Measurements from ENCODE around the gene RBMS3. TPM values are rescaled to one million over a fixed set of nuclear protein-coding genes. Genes with fewer than 3 reads are reported as not detected.

The RBMS3 gene
- total and polyA plus RNA-seq, 4 donors = 4.8 to 117 (median 29.4) TPM

GRCh38 chr3:29527246-29527645 is 246.4 kb downstream of the RBMS3 start:
- H3K9ac ChIP-seq (ENCODE audit: insufficient read depth in 1 of 2, low read length in 2 of 2) = no peak overlapping the region
- no peaks in the 10 kb centered on the region for H3K9me3 ChIP-seq (ENCODE audit: control insufficient read depth in 4 of 4, insufficient read depth in 3 of 4, low read length in 3 of 4)
- no peak overlapping the region for H3K4me3 ChIP-seq
- H3K27ac ChIP-seq (ENCODE audit: low read depth in 1 of 2, low read length in 1 of 2) = no peak overlapping the region
- H3K27me3 ChIP-seq (ENCODE audit: control insufficient read depth in 3 of 3, insufficient read depth in 3 of 3, low read length in 2 of 3) = no peaks in the 10 kb centered on the region
- no peak for TF ChIP-seq CTCF (IDR thresholded peaks at IDR 0.05; ENCODE audit: control extremely low read depth, extremely low read depth)
- 33 to 38% methylated on average over 1 of the region's 1 CpG for WGBS, 2 donors
- peaks cover 0 to 31% (median 10%) of the 10 kb centered on the region in 5 donors for H3K4me1 ChIP-seq (ENCODE audit: control insufficient read depth in 5 of 5, insufficient read depth in 5 of 5, low read length in 5 of 5)
- H3K36me3 ChIP-seq (ENCODE audit: control insufficient read depth in 4 of 4, insufficient read depth in 4 of 4, low read length in 4 of 4) = no peaks in the 10 kb centered on the region
- DNase-seq = peak in 2 of 3 donors; percentile 58 to 73
- no peak for ATAC-seq (ENCODE audit: insufficient read depth, low FRiP score)

- DNase-seq (peak in 2 of 3 donors; percentile 52 to 61), ATAC-seq (ENCODE audit: insufficient read depth, low FRiP score) (no peak)
- peak overlapping the region in 1 of 2 donors; percentile 26 for H3K9ac ChIP-seq (ENCODE audit: insufficient read depth in 1 of 2, low read length in 2 of 2)
- H3K4me1 ChIP-seq (ENCODE audit: control insufficient read depth in 5 of 5, insufficient read depth in 5 of 5, low read length in 5 of 5) = peaks cover 0 to 24% (median 6%) of the 10 kb centered on the region in 5 donors
- no peaks in the 10 kb centered on the region for H3K9me3 ChIP-seq (ENCODE audit: control insufficient read depth in 4 of 4, insufficient read depth in 3 of 4, low read length in 3 of 4)
- WGBS, 2 donors = 60% methylated on average over 4 of the region's 4 CpGs
- H3K36me3 ChIP-seq (ENCODE audit: control insufficient read depth in 4 of 4, insufficient read depth in 4 of 4, low read length in 4 of 4) = no peaks in the 10 kb centered on the region
- H3K27ac ChIP-seq (ENCODE audit: low read depth in 1 of 2, low read length in 1 of 2) = peak overlapping the region in 1 of 2 donors; percentile 53
- H3K4me3 ChIP-seq = no peak overlapping the region
- TF ChIP-seq CTCF (IDR thresholded peaks at IDR 0.05; ENCODE audit: control extremely low read depth, extremely low read depth) = no peak
- H3K27me3 ChIP-seq (ENCODE audit: control insufficient read depth in 3 of 3, insufficient read depth in 3 of 3, low read length in 2 of 3) = no peaks in the 10 kb centered on the region
These were observed 250.8 kb downstream of the RBMS3 start for GRCh38 chr3:29531644-29532043.

GRCh38 chr3:29532473-29532872 is 251.6 kb downstream of the RBMS3 start:
- Histone ChIP-seq H3K4me1 (ENCODE audit: control insufficient read depth in 5 of 5, insufficient read depth in 5 of 5, low read length in 5 of 5) (peaks cover 0 to 18% (median 6%) of the 10 kb centered on the region in 5 donors), H3K27me3 (ENCODE audit: control insufficient read depth in 3 of 3, insufficient read depth in 3 of 3, low read length in 2 of 3) (no peaks in the 10 kb centered on the region), H3K9ac (ENCODE audit: insufficient read depth in 1 of 2, low read length in 2 of 2) (no peak overlapping the region), H3K9me3 (ENCODE audit: control insufficient read depth in 4 of 4, insufficient read depth in 3 of 4, low read length in 3 of 4) (no peaks in the 10 kb centered on the region), H3K4me3 (no peak overlapping the region), H3K36me3 (ENCODE audit: control insufficient read depth in 4 of 4, insufficient read depth in 4 of 4, low read length in 4 of 4) (no peaks in the 10 kb centered on the region), H3K27ac (ENCODE audit: low read depth in 1 of 2, low read length in 1 of 2) (no peak overlapping the region)
- no peak for TF ChIP-seq CTCF (IDR thresholded peaks at IDR 0.05; ENCODE audit: control extremely low read depth, extremely low read depth)
- WGBS, 2 donors = 74 to 87% methylated on average over 4 of the region's 4 CpGs
- DNase-seq (no peak), ATAC-seq (ENCODE audit: insufficient read depth, low FRiP score) (no peak)

GRCh38 chr3:29534006-29534405 is 253.1 kb downstream of the RBMS3 start:
- no peak for TF ChIP-seq CTCF (IDR thresholded peaks at IDR 0.05; ENCODE audit: control extremely low read depth, extremely low read depth)
- WGBS, 2 donors = 88 to 93% methylated on average over 3 of the region's 3 CpGs
- ATAC-seq (ENCODE audit: insufficient read depth, low FRiP score) (no peak), DNase-seq (peak in 1 of 3 donors; percentile 64)
- H3K4me1 ChIP-seq (ENCODE audit: control insufficient read depth in 5 of 5, insufficient read depth in 5 of 5, low read length in 5 of 5) = peaks cover 0 to 26% (median 6%) of the 10 kb centered on the region in 5 donors
- H3K27me3 ChIP-seq (ENCODE audit: control insufficient read depth in 3 of 3, insufficient read depth in 3 of 3, low read length in 2 of 3) = no peaks in the 10 kb centered on the region
- no peak overlapping the region for H3K4me3 ChIP-seq
- no peak overlapping the region for H3K27ac ChIP-seq (ENCODE audit: low read depth in 1 of 2, low read length in 1 of 2)
- no peak overlapping the region for H3K9ac ChIP-seq (ENCODE audit: insufficient read depth in 1 of 2, low read length in 2 of 2)
- no peaks in the 10 kb centered on the region for H3K9me3 ChIP-seq (ENCODE audit: control insufficient read depth in 4 of 4, insufficient read depth in 3 of 4, low read length in 3 of 4)
- H3K36me3 ChIP-seq (ENCODE audit: control insufficient read depth in 4 of 4, insufficient read depth in 4 of 4, low read length in 4 of 4) = no peaks in the 10 kb centered on the region

Data from lung (tissue), 12 donors.